ENCODE measurements around the gene ZNF563.
A peak's percentile ranks its signal among the peaks of the same experiment; 100 is the strongest.
"Not testable (repeated sequence)": the region's sequence is repeated elsewhere in the genome, so short reads cannot be mapped to it uniquely, and the experiment has no call there.

ZNF563 gene

GRCh38 chr19:12333162-12334159, at the start of gene ZNF563:
Gene ZNF563 (minus strand): TSS chr19:12333633. CDS start chr19:12333482, 151 bp downstream.
- DNase-seq: peak; percentile 100

- DNase-seq: no peak
These were observed 47.0 kb upstream of the ZNF563 start for GRCh38 chr19:12380444-12380737.

GRCh38 chr19:12379732-12380443, 46.5 kb upstream of the ZNF563 start:
- no peak for DNase-seq

GRCh38 chr19:12374026-12374425, 40.6 kb upstream of the ZNF563 start:
- DNase-seq: no peak

GRCh38 chr19:12365236-12366162, 32.1 kb upstream of the ZNF563 start, which contains the start of gene ZNF442:
Gene ZNF442 (minus strand): TSS chr19:12365683. CDS start chr19:12363631, 2,052 bp downstream.
- DNase-seq: peak; percentile 100

- peak; percentile 80 for DNase-seq
These were observed 31.2 kb upstream of the ZNF563 start for GRCh38 chr19:12364391-12365235.

- DNase-seq: not testable (repeated sequence)
These were observed 28.8 kb upstream of the ZNF563 start for GRCh38 chr19:12362236-12362635.

- DNase-seq: no peak
These were observed 19.9 kb upstream of the ZNF563 start for GRCh38 chr19:12353375-12353774.

- peak; percentile 26 for DNase-seq
These were observed 17.4 kb upstream of the ZNF563 start for GRCh38 chr19:12350890-12351197.

GRCh38 chr19:12350185-12350889, 16.9 kb upstream of the ZNF563 start:
- peak; percentile 31 for DNase-seq

- DNase-seq: peak; percentile 85
These were observed 13.5 kb upstream of the ZNF563 start for GRCh38 chr19:12346896-12347295.

GRCh38 chr19:12345197-12345596, 11.8 kb upstream of the ZNF563 start:
- no peak for DNase-seq

GRCh38 chr19:12331211-12331941, 2.1 kb downstream of the ZNF563 start:
- peak; percentile 97 for DNase-seq

- DNase-seq: no peak
These were observed 3.1 kb downstream of the ZNF563 start for GRCh38 chr19:12330340-12330739.

- no peak for DNase-seq
These were observed 7.7 kb downstream of the ZNF563 start for GRCh38 chr19:12325690-12326089.

GRCh38 chr19:12318782-12319413, 14.5 kb downstream of the ZNF563 start:
- no peak for DNase-seq

- peak; percentile 47 for DNase-seq
These were observed 18.9 kb downstream of the ZNF563 start for GRCh38 chr19:12314553-12314952.

GRCh38 chr19:12308891-12309290, 24.5 kb downstream of the ZNF563 start:
- DNase-seq: not testable (repeated sequence)

- DNase-seq: no peak
These were observed 38.2 kb downstream of the ZNF563 start for GRCh38 chr19:12295191-12295590.

Data from OCI-M1 (cell line).